GM10248 (cell line): Measurements from ENCODE around the gene TMEM14A.

Experiments used
- CTCF ChIA-PET: fragments of 300-600 bp; sonication (Branson Sonifier 250); formaldehyde crosslinking; extraction: SDS; loops from one replicate; lab custom pipeline; 2021; ENCODE audit warnings: antibody characterized with exemption; lab: Yijun Ruan, JAX
- POLR2A ChIA-PET: fragments of 350-650 bp; sonication (Branson Sonifier 250); formaldehyde crosslinking; extraction: SDS; loops from one replicate; lab custom pipeline; 2020; ENCODE audit warnings: antibody characterized with exemption; lab: Yijun Ruan, JAX
- DNase-seq: peaks from one replicate; pipeline ENCODE4 v3.0.0; 2012; ENCODE audit errors: extremely low spot score
- TF ChIP-seq, protein P1 (sequence below): IDR thresholded peaks from 2 replicates; pipeline ENCODE4 v1.5.1; 2012; ENCODE audit warnings: mild to moderate bottlenecking, low read depth; ENCODE audit errors: extremely low read depth, missing control alignments, control extremely low read depth

Gene TMEM14A

DNA sequence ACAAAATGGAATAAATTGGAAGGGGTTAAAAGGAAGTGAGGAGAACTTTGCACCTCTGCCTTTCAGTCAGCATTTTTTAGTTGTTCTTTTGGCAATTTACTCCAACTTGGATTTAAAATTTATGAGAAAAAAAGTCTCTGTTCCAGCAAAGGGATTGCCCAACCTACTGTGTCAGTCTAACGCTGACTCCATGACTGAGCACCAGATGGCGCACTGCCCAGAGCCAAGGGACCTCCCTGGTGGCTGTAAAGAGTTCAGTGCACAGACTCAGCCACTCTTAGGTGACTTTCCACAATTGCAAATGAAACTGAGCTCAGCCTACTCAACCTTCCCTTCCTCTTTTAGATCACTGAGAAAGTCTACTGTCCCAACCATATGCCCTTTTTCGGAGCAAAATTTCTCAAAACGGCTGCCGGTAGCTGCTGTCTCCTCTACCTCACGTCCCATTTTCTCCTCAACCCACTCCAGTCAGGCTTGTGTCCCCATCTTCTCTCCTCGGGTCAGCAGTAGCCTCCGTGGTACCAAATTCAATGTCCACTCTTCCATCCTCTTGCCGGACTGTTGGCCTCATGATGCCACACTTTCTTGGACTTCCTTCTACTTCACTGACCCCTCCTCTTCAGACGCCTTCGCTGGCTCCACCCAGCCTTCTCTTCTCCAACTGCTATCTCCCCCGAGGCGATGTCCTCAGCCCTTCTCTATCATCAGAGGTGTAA, 53.7 kb downstream of the TMEM14A start:
- POLR2A ChIA-PET = no interaction called here
- peak; percentile 78 for DNase-seq
- TF ChIP-seq, protein P1, sequence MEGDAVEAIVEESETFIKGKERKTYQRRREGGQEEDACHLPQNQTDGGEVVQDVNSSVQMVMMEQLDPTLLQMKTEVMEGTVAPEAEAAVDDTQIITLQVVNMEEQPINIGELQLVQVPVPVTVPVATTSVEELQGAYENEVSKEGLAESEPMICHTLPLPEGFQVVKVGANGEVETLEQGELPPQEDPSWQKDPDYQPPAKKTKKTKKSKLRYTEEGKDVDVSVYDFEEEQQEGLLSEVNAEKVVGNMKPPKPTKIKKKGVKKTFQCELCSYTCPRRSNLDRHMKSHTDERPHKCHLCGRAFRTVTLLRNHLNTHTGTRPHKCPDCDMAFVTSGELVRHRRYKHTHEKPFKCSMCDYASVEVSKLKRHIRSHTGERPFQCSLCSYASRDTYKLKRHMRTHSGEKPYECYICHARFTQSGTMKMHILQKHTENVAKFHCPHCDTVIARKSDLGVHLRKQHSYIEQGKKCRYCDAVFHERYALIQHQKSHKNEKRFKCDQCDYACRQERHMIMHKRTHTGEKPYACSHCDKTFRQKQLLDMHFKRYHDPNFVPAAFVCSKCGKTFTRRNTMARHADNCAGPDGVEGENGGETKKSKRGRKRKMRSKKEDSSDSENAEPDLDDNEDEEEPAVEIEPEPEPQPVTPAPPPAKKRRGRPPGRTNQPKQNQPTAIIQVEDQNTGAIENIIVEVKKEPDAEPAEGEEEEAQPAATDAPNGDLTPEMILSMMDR = peak; percentile 90
- CTCF ChIA-PET = interaction anchor here (0.6 to 3.4 kb wide), 19 partner anchors 8 to 761 kb away, joined by 3 to 14 read pairs (median 5); no protein-coding TSS in a partner anchor

DNA sequence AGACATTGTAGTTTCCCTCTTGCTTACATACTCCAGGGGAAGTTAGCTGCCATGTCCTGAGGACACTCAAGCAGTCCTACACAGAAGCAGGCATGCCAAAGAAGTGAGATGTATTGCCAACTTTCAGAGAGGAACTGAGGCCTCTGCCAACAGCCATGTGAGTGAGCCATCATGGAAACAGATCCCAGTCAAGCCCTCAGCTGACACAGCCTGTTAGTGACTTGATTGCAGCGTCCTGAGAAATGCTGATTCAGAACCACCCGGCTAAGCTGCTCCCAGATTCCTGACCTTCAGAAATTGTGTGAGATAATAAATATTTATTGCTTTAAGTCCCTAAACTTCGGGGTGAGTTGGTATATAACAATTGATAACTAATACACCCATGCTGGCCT, 54.2 kb downstream of the TMEM14A start:
- DNase-seq = no peak
- TF ChIP-seq, protein P1 = no peak
- ChIA-PET CTCF (interaction anchor here (0.6 to 3.4 kb wide), 18 partner anchors 8 to 760 kb away, joined by 3 to 14 read pairs (median 6); no protein-coding TSS in a partner anchor), POLR2A (no interaction called here)

DNA sequence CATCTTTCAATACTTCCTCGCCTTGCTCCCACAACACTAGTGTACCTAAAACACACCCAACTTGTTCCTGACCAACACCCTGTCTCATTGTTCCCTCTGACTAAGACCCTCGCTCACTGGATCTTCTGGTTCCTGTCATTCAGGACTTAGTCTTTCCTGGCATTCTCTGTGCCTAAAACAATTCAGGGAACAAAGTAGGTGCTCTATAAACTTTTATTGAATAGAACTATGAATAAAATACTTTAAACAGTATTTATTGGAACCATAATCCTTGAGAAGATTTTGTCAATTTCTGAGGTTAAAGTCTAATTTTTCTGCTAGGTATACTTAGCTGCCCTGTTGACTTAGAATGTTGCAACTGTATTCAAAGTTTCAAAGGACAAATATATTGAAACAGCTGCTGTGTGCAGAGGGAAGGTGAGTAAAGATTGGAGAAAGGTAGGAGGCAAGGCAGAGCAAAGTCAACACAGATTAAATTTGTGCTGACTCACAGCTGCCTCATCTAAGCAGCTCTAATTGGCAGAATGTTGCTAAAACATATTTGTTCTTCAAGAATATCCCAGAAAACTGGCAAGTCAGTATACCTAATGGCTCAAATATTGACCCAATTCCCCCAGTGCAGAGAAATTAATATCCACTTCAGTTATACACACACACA, 54.8 kb downstream of the TMEM14A start:
- ChIA-PET POLR2A (no interaction called here), CTCF (interaction anchor here (1.0 to 2.4 kb wide), 8 partner anchors 8 to 760 kb away, joined by 3 to 14 read pairs (median 6); no protein-coding TSS in a partner anchor)
- TF ChIP-seq, protein P1 = no peak
- DNase-seq = no peak

DNA sequence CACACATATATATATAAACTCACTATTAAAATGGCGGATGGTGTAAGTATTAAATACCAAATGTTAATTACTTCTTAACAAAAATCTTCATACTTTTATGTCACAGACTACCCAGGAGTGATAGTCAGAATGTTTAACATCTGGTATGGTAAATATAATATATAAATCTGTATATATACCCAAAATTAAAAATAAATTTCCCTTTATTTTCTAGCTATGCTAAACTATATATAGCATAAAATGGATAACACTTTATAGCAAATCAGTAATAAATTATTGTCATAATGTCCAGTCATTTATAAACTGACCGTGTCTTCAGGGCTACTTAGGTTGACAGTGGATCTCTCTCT, 55.3 kb downstream of the TMEM14A start:
- TF ChIP-seq, protein P1 = no peak
- CTCF ChIA-PET = interaction anchor here (1.2 kb wide), 1 partner anchor 26 kb away, joined by 4 read pairs; no protein-coding TSS in a partner anchor
- POLR2A ChIA-PET = no interaction called here
- DNase-seq = no peak

DNA sequence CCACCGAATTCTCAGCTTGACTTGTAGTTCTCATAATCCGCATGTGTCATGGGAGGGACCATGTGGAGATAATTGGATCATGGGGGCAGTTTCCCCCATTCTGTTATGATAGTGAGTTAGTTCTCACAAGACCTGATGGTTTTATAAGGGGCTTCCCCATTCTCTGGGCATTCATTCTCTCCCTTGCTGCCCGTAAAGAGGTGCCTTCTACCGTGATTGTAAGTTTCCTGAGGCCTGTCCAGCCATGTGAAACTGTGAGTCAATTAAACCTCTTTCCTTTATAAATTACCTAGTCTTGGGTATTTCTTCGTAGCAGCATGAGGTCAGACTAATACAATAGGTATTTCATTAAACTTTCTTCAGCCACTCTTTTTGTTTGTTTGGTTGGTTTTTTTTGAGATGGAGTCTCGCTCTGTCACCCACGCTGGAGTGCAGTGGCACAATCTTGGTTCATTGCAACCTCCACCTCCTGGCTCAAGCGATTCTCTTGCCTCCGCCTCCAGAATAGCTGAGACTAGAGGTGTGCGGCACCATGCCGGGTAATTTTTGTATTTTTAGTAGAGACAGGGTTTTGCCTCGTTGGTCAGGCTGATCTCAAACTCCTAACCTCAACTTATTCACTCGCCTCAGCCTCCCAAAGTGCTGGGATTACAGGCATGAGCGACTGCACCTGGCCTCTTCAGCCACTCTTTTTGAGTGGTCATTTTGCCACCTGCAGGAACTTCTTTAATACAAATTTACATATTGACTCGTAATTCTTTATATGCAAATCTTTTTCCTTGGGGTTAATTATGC, 56.0 kb downstream of the TMEM14A start:
- no peak for DNase-seq
- TF ChIP-seq, protein P1 = no peak
- POLR2A ChIA-PET = no interaction called here
- CTCF ChIA-PET = interaction anchor here (1.2 kb wide), 1 partner anchor 27 kb away, joined by 4 read pairs; no protein-coding TSS in a partner anchor

DNA sequence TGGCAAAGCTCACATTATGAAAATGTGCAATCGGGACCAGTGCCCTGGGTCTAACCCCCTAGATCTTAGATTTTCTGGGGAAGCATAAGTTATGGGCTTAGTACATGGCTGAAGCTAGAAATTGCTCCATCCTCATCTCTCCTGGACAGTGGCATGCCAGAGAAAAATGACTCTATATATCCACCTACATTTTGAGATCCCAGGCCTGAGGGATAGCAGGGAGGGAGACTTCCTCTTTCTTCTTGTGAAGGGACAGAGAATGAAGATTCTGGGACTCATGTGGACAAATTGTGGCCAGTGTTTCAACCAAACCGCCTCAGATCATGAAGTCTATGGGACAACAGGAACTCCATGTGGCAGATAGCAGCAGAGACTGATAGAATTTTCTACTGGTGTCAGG, 57.0 kb downstream of the TMEM14A start:
- ChIA-PET POLR2A (no interaction called here), CTCF (no interaction called here)
- DNase-seq = no peak
- TF ChIP-seq, protein P1 = no peak
